Measurements from ENCODE around the gene LGALS12.

LGALS12 gene

DNA sequence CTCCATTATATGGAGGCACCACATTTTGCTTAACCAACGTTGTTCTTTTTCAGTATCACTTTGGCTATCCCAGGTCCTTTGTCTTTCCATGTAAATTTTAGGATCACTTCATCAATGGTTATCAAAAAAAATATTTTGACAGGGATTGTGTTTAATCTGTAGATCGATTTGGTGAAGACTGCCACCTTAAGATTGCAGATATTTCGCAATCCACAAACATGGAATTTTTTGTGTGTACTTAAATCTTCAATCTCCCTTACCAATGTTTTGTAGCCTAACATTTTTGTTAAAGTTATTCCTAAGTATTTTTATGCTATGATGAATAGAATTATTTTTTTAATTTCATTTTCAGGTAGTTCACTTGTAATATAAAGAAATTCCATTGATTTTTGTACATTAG, 33.5 kb upstream of the LGALS12 start:
- no peaks in the 10 kb centered on the region for H3K36me3 ChIP-seq (replicated peaks; ENCODE audit: low read depth, low read length)

DNA sequence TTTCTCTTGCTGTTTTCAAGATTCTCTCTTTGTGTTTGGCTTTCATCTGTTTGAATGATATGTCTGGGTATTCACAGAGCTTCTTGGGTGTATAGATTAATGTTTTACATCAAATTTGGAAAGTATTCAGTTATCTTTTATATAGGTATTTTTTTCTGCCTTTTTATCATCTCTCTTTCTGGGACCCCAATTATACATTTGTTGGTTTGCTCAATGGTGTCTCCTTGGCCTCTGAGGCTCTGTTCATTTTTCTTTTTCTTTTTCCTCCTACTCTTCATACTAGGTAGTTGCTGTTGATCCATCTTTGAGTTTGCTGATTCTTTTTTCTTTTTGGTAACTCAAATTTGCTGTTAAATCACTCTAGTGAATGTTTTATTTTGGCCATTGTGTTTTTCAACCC, 29.3 kb upstream of the LGALS12 start:
- Histone ChIP-seq H3K9ac (ENCODE audit: low read length) (no peak overlapping the region), H3K27ac (ENCODE audit: low read length) (no peak overlapping the region), H3K9me3 (ENCODE audit: insufficient read depth, low read length) (peaks cover 6% of the 10 kb centered on the region; the same call in 1 of the 2 replicates), H2AFZ (ENCODE audit: low read depth, low read length) (no peak overlapping the region), H3K4me3 (ENCODE audit: low read length) (no peak overlapping the region), H3K27me3 (ENCODE audit: low read depth, low read length) (peaks cover 28% of the 10 kb centered on the region), H3K4me1 (ENCODE audit: low read length) (peaks cover 3% of the 10 kb centered on the region; the same call in 1 of the 2 replicates), H3K4me2 (ENCODE audit: low read length) (no peak overlapping the region), H3K36me3 (replicated peaks; ENCODE audit: low read depth, low read length) (no peaks in the 10 kb centered on the region), H4K20me1 (ENCODE audit: insufficient read depth, low read length) (no peaks in the 10 kb centered on the region), H3K79me2 (ENCODE audit: low read length) (no peaks in the 10 kb centered on the region)
- no peak for TF ChIP-seq EZH2phosphoT487 (IDR thresholded peaks at IDR 0.05; ENCODE audit: low read depth)
- TF ChIP-seq, protein P1, sequence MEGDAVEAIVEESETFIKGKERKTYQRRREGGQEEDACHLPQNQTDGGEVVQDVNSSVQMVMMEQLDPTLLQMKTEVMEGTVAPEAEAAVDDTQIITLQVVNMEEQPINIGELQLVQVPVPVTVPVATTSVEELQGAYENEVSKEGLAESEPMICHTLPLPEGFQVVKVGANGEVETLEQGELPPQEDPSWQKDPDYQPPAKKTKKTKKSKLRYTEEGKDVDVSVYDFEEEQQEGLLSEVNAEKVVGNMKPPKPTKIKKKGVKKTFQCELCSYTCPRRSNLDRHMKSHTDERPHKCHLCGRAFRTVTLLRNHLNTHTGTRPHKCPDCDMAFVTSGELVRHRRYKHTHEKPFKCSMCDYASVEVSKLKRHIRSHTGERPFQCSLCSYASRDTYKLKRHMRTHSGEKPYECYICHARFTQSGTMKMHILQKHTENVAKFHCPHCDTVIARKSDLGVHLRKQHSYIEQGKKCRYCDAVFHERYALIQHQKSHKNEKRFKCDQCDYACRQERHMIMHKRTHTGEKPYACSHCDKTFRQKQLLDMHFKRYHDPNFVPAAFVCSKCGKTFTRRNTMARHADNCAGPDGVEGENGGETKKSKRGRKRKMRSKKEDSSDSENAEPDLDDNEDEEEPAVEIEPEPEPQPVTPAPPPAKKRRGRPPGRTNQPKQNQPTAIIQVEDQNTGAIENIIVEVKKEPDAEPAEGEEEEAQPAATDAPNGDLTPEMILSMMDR (IDR thresholded peaks at IDR 0.05; ENCODE audit: low read depth, low read length) = no peak

More for the DNA sequence above, 33.5 kb upstream of the LGALS12 start:
- TF ChIP-seq EZH2phosphoT487 (IDR thresholded peaks at IDR 0.05; ENCODE audit: low read depth) = no peak
- TF ChIP-seq, protein P1 (IDR thresholded peaks at IDR 0.05; ENCODE audit: low read depth, low read length) = no peak
- Histone ChIP-seq H3K27ac (ENCODE audit: low read length) (no peak overlapping the region), H3K4me3 (ENCODE audit: low read length) (no peak overlapping the region), H3K4me1 (ENCODE audit: low read length) (no peaks in the 10 kb centered on the region), H3K4me2 (ENCODE audit: low read length) (no peak overlapping the region), H3K9me3 (ENCODE audit: insufficient read depth, low read length) (peaks cover 6% of the 10 kb centered on the region; the same call in 1 of the 2 replicates), H3K27me3 (ENCODE audit: low read depth, low read length) (peaks cover 36% of the 10 kb centered on the region), H3K79me2 (ENCODE audit: low read length) (no peaks in the 10 kb centered on the region), H3K9ac (ENCODE audit: low read length) (no peak overlapping the region), H2AFZ (ENCODE audit: low read depth, low read length) (no peak overlapping the region), H4K20me1 (ENCODE audit: insufficient read depth, low read length) (no peaks in the 10 kb centered on the region)

DNA sequence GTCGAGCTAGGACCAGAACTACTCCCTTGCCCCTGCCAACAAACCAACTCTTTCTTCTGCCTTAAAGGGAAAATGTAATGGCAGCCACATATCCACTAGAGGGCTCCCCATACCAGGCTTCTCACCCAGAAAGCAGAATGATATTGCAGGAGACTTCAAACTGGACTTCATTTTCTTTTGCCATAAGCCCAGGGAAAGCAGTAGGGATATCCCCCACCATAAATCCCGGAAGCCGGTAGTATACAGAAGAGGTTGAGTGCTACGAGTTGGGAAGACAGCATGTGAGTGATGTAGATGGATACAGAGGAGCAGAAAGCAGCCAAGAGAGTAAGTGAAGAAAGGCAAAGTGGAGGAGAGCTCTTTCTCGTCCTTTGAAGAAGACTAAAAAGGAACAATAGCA, 27.0 kb upstream of the LGALS12 start:
- Histone ChIP-seq H3K4me1 (ENCODE audit: low read length) (peaks cover 3% of the 10 kb centered on the region; the same call in 1 of the 2 replicates), H3K9me3 (ENCODE audit: insufficient read depth, low read length) (peaks cover 6% of the 10 kb centered on the region; the same call in 1 of the 2 replicates), H4K20me1 (ENCODE audit: insufficient read depth, low read length) (no peaks in the 10 kb centered on the region), H3K4me2 (ENCODE audit: low read length) (peak overlapping the region; percentile 60), H2AFZ (ENCODE audit: low read depth, low read length) (peak overlapping the region; percentile 39), H3K9ac (ENCODE audit: low read length) (no peak overlapping the region), H3K27ac (ENCODE audit: low read length) (no peak overlapping the region), H3K27me3 (ENCODE audit: low read depth, low read length) (peaks cover 32% of the 10 kb centered on the region), H3K36me3 (replicated peaks; ENCODE audit: low read depth, low read length) (no peaks in the 10 kb centered on the region), H3K79me2 (ENCODE audit: low read length) (no peaks in the 10 kb centered on the region), H3K4me3 (ENCODE audit: low read length) (peak overlapping the region; percentile 43)
- TF ChIP-seq EZH2phosphoT487 (IDR thresholded peaks at IDR 0.05; ENCODE audit: low read depth) = no peak
- TF ChIP-seq, protein P1 (IDR thresholded peaks at IDR 0.05; ENCODE audit: low read depth, low read length) = peak; percentile 98

DNA sequence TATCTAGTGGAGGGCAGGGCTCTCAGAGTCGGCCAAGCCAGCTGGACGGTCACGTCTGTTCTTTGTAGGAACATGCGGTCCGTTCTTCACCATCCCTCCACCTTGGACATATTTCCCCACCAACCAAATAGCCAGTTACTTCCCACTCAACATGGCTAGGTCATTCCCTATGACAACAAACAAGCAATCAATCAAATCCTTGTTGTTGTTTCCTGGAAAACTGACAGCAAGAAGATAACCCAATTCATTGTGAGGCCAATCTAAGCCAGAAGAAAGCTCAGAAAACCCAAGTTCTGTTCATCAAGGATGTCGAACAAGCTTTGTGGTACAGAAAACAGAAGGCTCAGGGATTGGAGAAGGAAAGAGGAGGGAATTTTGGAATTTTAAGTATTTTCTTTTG, 25.8 kb upstream of the LGALS12 start:
- Histone ChIP-seq H3K36me3 (replicated peaks; ENCODE audit: low read depth, low read length) (no peaks in the 10 kb centered on the region), H3K4me3 (ENCODE audit: low read length) (no peak overlapping the region), H3K79me2 (ENCODE audit: low read length) (no peaks in the 10 kb centered on the region), H3K4me1 (ENCODE audit: low read length) (peaks cover 3% of the 10 kb centered on the region; the same call in 1 of the 2 replicates), H3K9me3 (ENCODE audit: insufficient read depth, low read length) (peaks cover 6% of the 10 kb centered on the region), H3K27ac (ENCODE audit: low read length) (no peak overlapping the region), H3K27me3 (ENCODE audit: low read depth, low read length) (peaks cover 32% of the 10 kb centered on the region), H3K9ac (ENCODE audit: low read length) (no peak overlapping the region), H3K4me2 (ENCODE audit: low read length) (no peak overlapping the region), H4K20me1 (ENCODE audit: insufficient read depth, low read length) (no peaks in the 10 kb centered on the region), H2AFZ (ENCODE audit: low read depth, low read length) (no peak overlapping the region)
- TF ChIP-seq, protein P1 (IDR thresholded peaks at IDR 0.05; ENCODE audit: low read depth, low read length) = no peak
- no peak for TF ChIP-seq EZH2phosphoT487 (IDR thresholded peaks at IDR 0.05; ENCODE audit: low read depth)

Measured in OCI-LY3 (cell line).